ENCODE data around the gene B3GALT5.

Gene B3GALT5

DNA sequence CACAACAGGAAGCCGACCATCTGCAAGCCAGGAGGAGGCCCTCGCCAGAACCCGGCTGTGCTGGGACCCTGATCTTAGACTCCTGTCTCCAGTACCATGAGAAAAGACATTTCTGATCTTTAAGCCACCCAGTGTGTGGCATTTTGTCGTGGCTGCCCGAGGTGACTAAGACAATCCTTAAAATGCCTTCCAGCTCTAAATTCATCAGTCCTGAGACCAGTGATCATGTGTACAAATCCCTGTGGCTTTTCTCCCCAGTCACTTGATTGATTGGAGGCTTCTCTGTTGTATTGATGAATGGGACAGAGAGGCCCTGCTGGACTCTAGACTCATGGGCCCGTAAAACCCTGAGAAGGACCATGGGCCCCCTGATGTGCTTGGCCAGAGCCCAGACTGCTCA is 36.1 kb downstream of the B3GALT5 start:
- no peak for DNase-seq

DNA sequence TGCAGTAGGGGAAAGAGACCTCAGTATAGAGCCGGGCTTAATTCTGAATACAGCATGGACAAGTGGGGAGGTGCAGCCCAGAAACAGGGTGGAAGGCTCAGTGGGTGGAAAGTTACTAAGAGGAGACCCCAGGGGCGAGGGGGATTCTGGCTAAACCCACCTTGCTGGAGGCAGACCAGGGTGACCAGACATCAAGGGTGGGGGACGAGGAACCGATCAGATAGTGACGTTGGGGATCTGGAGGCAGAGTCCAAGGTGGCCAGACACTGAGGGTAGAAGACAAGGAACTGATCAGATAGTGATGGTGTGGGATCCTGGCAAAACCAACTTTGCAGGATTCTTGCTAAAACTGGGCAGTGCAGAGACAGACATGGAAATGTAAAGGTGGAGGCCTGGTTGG is 36.8 kb downstream of the B3GALT5 start:
- no peak for DNase-seq

- no peak for DNase-seq
Observed at GRCh38 chr21:39650306-39650705, 37.6 kb downstream of the B3GALT5 start.

- no peak for DNase-seq
Observed at GRCh38 chr21:39650801-39651200, 38.1 kb downstream of the B3GALT5 start.

DNA sequence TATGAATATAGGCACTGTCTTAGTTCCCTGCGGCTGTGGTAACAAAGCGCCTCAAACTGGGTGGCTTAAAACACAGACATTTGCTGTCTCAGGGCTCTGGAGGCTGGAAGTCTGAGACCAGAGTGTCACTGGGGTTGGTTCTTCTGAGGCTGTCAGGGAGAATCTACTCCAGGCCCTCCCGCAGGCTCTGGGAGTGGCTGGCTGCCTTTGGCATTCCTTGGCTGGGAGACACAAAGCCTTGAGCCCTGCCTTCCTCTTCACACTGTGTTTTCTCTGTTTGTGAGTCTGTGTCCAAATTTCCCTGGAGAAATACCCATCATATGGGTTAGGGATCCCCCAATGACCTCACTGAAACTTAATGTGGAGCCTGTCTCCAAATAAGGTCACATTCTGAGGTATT is 38.5 kb downstream of the B3GALT5 start:
- no peak for DNase-seq

DNA sequence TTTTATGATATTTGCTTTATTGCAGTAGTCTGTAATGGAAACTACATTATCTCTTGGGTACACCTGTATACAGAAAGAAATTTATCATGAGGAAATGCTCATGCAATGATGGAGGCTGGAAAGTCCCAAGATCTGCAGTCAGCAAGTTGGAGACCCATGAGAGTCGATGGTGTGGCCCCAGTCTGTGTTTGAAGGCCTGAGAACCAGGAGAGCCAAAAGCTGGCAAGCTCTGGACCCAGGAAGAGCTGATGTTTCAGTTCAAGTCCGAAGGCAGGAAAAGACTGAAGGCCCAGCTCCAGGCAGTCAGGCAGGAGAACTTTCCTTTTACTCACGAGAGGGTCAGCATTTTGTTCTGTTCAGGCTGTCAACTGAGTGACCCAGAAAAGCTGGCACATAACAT is 42.2 kb downstream of the B3GALT5 start:
- no peak for DNase-seq

- no peak for DNase-seq
Observed at GRCh38 chr21:39655589-39655988, 42.8 kb downstream of the B3GALT5 start.

GRCh38 chr21:39656209-39656608 is 43.5 kb downstream of the B3GALT5 start:
- DNase-seq = no peak

DNA sequence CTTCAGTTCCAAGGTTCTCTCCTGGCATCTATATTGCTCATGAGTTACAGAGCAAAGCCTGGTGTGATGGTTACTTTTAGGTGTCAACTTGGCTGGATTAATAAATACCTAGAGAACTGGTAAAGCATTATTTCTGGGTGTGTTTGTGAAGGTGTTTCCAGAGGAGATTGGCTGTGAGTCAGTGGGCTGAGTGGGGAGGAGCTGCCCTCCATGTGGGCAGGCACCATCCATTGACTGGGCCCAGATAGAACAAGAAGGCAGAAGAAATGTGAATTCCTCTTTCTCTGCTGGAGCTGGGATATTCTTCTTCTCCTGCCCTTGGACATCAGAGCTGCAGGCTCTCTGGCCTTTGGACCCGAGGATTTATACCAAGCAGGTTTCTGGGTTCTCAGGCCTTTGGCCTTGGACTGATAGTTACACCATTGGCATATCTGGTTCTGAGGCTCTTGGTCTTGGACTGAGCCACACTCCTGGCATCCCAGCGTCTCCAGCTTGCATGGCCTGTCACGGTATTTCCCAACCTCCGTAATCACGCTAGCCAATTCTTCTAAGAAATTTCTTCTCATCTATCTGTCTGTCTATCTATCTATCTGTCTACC is 44.5 kb downstream of the B3GALT5 start:
- DNase-seq = no peak

- no peak for DNase-seq
Observed at GRCh38 chr21:39658066-39658465, 45.3 kb downstream of the B3GALT5 start.

DNA sequence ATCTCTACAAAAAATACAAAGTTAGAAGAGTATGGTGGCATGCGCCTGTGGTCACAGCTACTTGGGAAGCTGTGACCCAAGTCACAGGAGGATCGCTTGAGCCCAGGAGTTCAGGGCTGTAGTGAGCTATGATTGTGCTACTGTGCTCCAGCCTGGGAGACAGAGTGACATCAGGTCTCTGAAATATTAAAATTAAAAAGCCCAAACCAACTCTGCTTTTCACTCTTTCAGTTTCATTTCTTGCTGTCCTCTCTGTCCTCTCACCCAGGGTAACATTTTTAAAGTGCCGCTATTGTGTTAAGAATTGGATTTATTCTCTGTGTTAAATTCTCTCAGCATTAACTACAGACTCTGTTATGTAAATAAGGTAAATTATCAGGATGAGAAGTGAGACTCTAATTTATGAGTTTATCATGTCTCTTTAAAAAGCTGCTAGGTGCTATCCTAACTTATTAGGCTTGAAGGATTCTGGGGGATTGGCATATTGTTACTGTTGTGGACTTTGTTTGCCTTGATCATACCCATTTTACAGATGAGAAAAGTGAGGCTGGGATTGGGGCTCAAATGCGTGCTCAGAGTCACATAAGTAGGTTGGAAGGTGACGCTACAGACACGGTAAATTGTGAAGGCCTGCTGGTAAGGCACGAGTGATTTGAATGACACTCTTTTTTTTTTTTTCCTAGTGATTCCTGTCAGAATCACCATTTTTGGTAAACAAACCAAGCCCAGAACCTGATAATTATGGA is 46.5 kb downstream of the B3GALT5 start:
- DNase-seq = no peak

DNA sequence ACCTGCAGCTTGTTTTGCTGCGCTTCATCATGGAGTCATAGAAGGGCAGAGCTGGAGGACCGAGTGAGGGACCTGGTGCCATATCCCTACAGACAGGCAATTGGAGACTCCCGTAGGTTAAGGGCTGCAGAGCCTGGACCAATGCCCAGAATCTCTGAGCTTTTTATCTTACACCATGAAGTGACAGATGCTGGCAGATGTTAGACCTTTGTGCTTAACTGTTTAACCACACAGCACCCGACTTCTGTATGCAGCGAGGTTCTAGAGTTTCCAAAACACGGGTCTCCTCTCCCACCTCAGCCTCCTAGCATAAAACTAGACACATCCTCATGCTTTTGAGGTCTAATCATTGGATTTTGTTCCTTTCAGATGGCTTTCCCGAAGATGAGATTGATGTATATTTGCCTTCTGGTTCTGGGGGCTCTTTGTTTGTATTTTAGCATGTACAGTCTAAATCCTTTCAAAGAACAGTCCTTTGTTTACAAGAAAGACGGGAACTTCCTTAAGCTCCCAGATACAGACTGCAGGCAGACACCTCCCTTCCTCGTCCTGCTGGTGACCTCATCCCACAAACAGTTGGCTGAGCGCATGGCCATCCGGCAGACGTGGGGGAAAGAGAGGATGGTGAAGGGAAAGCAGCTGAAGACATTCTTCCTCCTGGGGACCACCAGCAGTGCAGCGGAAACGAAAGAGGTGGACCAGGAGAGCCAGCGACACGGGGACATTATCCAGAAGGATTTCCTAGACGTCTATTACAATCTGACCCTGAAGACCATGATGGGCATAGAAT is 47.6 kb downstream of the B3GALT5 start:
- no peak for DNase-seq

DNA sequence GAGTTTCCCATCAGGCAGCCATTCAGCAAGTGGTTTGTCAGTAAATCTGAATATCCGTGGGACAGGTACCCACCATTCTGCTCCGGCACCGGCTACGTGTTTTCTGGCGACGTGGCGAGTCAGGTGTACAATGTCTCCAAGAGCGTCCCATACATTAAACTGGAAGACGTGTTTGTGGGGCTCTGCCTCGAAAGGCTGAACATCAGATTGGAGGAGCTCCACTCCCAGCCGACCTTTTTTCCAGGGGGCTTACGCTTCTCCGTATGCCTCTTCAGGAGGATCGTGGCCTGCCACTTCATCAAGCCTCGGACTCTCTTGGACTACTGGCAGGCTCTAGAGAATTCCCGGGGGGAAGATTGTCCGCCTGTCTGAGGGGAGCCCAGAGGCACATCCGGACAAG is 48.4 kb downstream of the B3GALT5 start:
- DNase-seq = no peak

DNA sequence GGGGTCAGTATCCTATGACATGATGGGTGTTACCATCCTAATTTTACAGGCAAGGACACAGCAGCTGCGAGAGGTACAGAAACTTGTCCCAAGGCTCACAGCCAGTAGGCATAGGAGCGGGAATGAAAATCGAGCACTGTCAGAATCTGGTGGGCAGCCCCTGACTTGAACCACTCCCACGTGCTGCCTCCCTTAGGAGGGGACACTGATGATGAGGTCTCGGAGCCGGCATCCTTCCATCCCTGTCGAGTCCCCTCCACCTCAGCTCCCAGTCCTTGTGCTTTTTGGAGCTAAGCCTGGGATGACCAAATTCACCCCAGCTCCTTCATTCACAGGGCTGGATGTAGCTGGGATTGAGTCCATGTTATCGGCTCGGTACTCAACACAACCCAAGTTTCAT is 49.0 kb downstream of the B3GALT5 start:
- no peak for DNase-seq

GRCh38 chr21:39662411-39662953 is 49.7 kb downstream of the B3GALT5 start:
- DNase-seq = no peak

- DNase-seq = no peak
Observed at GRCh38 chr21:39663066-39663465, 50.3 kb downstream of the B3GALT5 start.

DNA sequence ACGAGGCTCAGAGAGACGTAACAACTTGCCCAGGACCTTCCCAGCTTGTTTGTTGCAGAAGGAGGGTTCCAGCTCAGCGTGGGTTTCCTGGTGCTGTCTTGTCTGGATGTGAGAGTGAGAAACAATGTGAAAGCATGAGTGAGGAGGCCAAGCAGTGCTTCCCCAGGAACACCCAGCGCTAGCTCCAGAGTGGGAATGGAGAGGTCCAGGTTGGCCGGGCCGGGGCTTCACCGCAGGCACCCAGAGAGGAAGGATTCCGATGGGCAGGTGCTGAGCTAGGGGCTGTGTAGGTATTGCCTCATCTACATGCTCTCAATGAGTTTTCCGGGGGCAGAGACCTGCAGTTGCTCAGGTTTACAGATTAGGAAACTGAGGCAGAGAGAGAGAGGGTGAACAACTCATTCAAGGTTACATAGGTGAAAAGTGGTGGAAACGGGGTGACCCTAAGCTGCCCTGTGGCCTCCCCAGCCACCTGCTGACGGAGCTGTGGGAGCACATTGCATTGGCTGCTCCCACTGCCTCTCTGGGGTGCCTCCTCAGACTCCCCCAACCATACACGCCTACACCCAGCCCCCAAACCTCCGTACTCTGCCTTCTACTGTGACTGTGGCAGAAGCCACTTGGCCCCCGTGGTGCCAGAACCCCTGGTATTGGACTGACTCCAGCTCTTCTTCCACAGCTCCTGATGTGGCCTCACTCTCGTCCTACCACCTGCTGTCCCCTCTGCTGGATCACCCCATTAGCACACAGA is 51.2 kb downstream of the B3GALT5 start:
- DNase-seq = no peak

DNA sequence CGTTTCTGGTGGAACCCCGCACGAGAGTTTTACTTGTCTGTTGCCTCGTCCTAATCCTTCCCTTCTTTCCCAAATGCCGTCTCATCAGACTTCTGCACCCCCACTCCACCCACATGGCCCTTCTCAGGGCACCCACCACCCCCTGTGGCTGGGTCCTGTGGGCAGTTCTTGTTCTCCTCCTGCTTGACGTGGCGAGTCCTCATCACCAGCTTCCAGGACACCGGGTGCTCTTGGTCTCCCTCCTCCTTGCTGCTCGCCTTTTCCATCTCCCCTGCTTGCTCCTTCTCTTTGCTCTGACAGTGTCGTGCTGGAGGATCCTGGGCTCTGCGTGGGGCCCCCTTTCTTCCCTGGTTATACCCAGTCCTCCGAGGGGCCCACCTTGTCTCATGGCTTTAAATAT is 51.8 kb downstream of the B3GALT5 start:
- DNase-seq = no peak

DNA sequence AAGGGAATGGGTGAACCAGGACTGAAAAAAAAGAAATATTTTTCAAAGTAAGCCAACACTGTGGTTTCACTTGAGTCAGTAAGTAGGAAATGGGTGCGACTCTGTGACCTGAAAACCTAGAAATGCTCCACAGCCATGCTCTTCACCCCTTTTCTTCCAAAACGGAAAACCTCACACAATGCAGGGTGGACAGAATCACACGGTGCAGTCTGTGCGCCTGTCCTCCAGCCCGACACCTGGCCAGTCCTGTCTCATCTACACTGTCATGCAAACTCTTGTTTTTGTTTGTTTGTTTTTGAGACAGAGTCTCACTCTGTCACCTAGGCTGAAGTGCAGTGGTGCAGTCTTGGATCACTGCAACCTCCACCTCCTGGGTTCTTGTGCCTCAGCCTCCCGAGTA is 53.3 kb downstream of the B3GALT5 start:
- DNase-seq = no peak

GRCh38 chr21:39666681-39667315 is 54.1 kb downstream of the B3GALT5 start:
- DNase-seq = no peak

DNA sequence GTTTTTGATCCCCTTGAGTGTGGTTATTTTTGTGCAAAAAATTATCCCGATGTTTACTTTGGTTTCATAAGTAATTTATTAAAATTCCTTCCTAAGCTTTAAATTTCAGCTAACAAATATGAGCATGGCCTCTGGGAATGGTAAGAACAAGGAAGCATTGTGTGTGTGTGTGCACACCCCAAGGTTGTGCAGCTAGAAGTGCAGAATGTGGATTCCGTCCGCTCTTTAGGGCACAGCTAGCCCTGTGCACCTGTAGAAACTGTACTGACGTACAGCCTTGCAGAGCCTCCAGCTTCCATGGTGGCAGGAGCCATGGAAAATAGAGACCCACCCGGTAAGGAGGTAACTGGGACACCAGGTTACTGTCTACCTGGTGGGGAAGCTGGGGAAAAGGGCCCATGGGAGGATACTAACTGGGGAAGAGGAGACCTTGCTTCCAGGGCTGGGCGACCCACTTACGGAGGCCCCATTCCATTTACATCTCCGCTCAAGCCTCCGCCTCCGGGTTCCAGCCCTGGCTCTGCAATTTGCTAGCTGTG is 54.7 kb downstream of the B3GALT5 start:
- DNase-seq = no peak

GRCh38 chr21:39668369-39668768 is 55.6 kb downstream of the B3GALT5 start:
- no peak for DNase-seq

Data from CD4-positive, alpha-beta T cell treated with Interleukin-6 for 4 hours (primary cell).